ENCODE results near the gene RASA4B.

- TF ChIP-seq CTCF (IDR thresholded peaks at IDR 0.05; ENCODE audit: low read depth, low read length) = no peak
- no peak for TF ChIP-seq EZH2phosphoT487 (IDR thresholded peaks at IDR 0.05; ENCODE audit: low read depth)
Measured at GRCh38 chr7:102433219-102434038, 84.1 kb downstream of the RASA4B start, which contains the start of gene ORAI2.
